K562 (cell line): ENCODE results near the gene GYS1.
A peak's percentile ranks its signal among the peaks of the same experiment; 100 is the strongest.

Experiments
- ATF3 ChIP-seq, 2 experiments: fragments of 450-650 bp in 1 of 2; sonication (generic) in 1 of 2; formaldehyde crosslinking in 1 of 2; IDR thresholded peaks in 1 of 2; conservative IDR thresholded peaks in 1 of 2; 2 replicates each; pipeline versions ENCODE4 v1.6.1 to v1.8.1; 2016 to 2023; ENCODE audit warnings: mild to moderate bottlenecking in 2 of 2, moderate library complexity in 2 of 2, inconsistent platforms in 1 of 2, missing genetic modification reagents in 1 of 2
- ETV5 ChIP-seq: sonication (generic); formaldehyde crosslinking; IDR thresholded peaks from 2 replicates; pipeline ENCODE4 v1.4.0; 2020; ENCODE audit warnings: low read depth, mild to moderate bottlenecking, missing genetic modification reagents
- NFYB ChIP-seq: IDR thresholded peaks from 2 replicates; pipeline ENCODE4 v1.6.1; 2011; ENCODE audit warnings: mild to moderate bottlenecking, moderate library complexity; ENCODE audit not compliant: insufficient read length; ENCODE audit errors: extremely low read depth
- POLR2A ChIP-seq: fragments of 450-650 bp; conservative IDR thresholded peaks from 2 replicates; pipeline ENCODE4 v1.6.1; 2016
- REST ChIP-seq, 2 experiments: fragments of 450-650 bp; formaldehyde crosslinking in 1 of 2; IDR thresholded peaks; 2 replicates each; pipeline versions ENCODE4 v1.4.0 to v1.6.1; 2014 to 2020; ENCODE audit warnings: mild to moderate bottlenecking in 2 of 2, borderline replicate concordance in 1 of 2, low read depth in 1 of 2
- ZNF668 ChIP-seq: fragments of 250-450 bp; sonication (Bioruptor Pico); IDR thresholded peaks from 2 replicates; pipeline ENCODE4 v1.8.0; 2022; ENCODE audit warnings: mild to moderate bottlenecking, inconsistent platforms
- TF ChIP-seq, protein P1 (sequence below): sonication (generic); formaldehyde crosslinking; IDR thresholded peaks from 2 replicates; pipeline ENCODE4 v1.9.0; 2022; ENCODE audit warnings: mild to moderate bottlenecking, missing genetic modification reagents
- TF ChIP-seq, protein P2 (sequence below), 3 experiments: IDR thresholded peaks in 2 of 3; conservative IDR thresholded peaks in 1 of 3; 2 replicates each; pipeline ENCODE4 v1.5.1; 2011 to 2012; ENCODE audit warnings: low read length in 3 of 3, mild to moderate bottlenecking in 3 of 3, control low read depth in 2 of 3, improper control_type of control experiment in 1 of 3, inconsistent platforms in 1 of 3, low read depth in 1 of 3, mixed read lengths in 1 of 3, moderate library complexity in 1 of 3; ENCODE audit not compliant: insufficient read depth in 2 of 3

DNA sequence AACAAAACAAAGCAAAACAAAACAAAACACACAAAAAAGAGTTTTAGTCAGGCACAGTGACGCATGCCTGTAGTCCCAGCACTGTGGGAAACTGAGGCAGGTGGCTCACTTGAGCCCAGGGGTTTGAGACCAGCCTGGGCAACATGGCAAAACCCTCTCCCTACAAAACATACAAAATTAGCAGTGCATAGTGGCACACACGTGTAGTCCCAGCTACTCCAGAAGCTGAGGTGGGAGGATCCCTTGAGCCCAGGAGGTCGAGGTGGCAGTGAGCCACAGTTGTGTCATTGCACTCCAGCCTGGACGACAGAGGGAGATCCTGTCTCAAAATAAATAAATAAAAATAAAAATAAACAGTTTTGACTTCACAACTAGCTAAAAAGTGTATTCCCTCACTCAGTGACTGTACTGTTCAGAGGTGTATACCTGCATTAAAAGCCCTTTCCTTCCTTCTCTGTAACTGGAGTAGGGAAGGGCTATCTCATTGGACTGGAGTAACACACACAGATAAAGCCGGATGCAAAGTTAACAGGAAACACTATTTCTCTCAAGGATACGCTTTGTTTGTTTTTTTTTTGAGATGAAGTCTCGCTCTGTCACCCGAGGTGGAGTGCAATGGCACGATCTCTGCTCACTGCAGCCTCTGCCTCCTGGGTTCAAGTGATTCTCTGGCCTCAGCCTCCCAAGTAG is 42.1 kb downstream of the GYS1 start:
- TF ChIP-seq ZNF668 (no peak), ATF3 (IDR thresholded peaks at IDR 0.05) (no peak), ATF3 (CRISPR knock-in tag; conservative IDR thresholded peaks at IDR 0.05) (no peak), POLR2A (no peak), REST (IDR thresholded peaks at IDR 0.05; ENCODE audit: borderline replicate concordance) (no peak), REST (CRISPR knock-in tag; IDR thresholded peaks at IDR 0.05; ENCODE audit: low read depth) (no peak), ETV5 (CRISPR knock-in tag) (no peak), NFYB (no peak)
- TF ChIP-seq, protein P1, sequence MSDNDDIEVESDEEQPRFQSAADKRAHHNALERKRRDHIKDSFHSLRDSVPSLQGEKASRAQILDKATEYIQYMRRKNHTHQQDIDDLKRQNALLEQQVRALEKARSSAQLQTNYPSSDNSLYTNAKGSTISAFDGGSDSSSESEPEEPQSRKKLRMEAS (CRISPR knock-in tag): peak; percentile 23; the same call in 1 of the 2 replicates
- TF ChIP-seq, protein P2, sequence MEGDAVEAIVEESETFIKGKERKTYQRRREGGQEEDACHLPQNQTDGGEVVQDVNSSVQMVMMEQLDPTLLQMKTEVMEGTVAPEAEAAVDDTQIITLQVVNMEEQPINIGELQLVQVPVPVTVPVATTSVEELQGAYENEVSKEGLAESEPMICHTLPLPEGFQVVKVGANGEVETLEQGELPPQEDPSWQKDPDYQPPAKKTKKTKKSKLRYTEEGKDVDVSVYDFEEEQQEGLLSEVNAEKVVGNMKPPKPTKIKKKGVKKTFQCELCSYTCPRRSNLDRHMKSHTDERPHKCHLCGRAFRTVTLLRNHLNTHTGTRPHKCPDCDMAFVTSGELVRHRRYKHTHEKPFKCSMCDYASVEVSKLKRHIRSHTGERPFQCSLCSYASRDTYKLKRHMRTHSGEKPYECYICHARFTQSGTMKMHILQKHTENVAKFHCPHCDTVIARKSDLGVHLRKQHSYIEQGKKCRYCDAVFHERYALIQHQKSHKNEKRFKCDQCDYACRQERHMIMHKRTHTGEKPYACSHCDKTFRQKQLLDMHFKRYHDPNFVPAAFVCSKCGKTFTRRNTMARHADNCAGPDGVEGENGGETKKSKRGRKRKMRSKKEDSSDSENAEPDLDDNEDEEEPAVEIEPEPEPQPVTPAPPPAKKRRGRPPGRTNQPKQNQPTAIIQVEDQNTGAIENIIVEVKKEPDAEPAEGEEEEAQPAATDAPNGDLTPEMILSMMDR (IDR thresholded peaks at IDR 0.05 in 2 of 3, conservative IDR thresholded peaks at IDR 0.05 in 1 of 3; ENCODE audit: insufficient read depth in 2 of 3, low read depth in 1 of 3, low read length in 3 of 3): no peak
